GM19438 (cell line): ENCODE data around the gene RHOXF2B.

ENCODE experiments used
- ATAC-seq: cut with Tn5 transposase; IDR thresholded peaks from one replicate; pipeline ENCODE4 v1.9.1; 2021; ENCODE audit warnings: low read depth; ENCODE audit not compliant: unreplicated experiment

The RHOXF2B gene

DNA sequence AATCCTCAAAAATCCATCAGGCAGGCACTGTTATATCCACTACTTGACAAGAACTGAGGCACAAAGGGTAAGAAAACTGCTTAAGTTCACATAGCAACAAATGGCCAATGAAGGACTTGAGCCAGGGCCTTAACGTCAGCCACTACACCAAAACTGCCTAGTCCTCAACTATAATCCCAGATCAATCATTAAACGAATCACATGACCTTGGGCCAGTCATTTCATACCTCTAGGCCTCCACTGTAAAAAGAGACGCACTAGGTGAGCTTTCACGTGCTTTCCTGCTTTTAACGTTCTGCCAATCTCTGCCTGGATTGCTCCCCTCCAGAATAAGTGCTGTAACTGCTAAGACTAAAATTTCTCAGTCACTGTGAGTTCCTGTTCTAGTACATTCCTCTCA is 54.7 kb downstream of the RHOXF2B start:
- ATAC-seq, result no peak
